Iris pigment epithelial cell (primary cell): ENCODE data around the gene ZNF441.
"Not testable (repeated sequence)": the region's sequence is repeated elsewhere in the genome, so short reads cannot be mapped to it uniquely, and the experiment has no call there.

Experiments
- DNase-seq: peaks from one replicate; pipeline ENCODE4 v3.0.0-alpha.2; 2011; ENCODE audit warnings: low read depth

ZNF441 gene

DNA sequence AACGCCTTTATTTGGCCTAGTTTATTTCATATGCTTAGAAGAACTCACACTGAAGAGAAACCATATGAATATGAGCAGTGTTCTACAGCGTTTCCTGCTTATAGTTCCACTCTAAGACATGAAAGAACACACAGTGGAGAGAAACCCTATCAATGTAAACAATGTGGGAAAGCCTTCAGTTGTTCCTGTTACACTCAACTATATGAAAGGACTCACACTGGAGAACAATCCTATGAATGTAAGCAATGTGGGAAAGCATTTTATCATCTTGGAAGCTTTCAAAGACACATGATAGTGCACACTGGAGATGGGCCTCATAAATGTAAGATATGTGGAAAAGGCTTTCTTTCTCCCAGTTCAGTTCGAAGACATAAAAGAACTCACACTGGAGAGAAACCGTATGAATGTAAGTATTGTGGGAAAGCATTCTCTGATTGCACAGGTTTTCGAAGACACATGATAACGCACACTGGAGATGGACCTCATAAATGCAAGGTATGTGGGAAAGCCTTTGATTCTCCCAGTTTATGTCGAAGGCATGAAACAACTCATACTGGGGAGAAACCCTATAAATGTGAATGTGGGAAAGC is 13.7 kb downstream of the ZNF441 start:
- DNase-seq: no peak

DNA sequence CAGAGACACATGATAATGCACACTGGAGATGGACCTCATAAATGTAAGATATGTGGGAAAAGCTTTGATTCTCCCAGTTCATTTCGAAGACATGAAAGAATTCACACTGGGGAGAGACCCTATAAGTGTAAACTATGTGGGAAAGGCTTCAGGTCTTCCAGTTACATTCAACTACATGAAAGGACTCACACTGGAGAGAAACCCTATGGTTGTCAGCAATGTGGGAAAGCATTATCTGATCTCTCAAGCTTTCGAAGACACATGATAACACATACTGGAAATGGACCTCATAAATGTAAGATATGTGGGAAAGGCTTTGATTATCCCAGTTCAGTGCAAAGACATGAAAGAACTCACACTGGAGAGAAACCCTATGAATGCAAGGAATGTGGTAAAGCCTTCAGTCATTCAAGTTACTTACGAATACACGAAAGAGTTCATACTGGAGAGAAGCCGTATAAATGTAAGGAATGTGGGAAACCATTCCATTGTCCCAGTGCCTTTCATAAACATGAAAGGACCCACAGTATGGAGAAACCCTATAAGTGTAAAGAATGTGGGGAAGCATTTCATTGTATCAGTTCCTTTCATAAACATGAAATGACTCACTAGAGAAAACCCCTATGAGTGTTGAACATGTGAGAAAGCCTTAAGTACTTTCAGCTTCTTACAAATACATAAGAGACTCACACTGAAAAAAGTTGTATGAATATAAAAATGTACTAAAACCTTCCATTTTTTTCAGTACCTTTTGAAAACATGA is 14.7 kb downstream of the ZNF441 start:
- no peak for DNase-seq

DNA sequence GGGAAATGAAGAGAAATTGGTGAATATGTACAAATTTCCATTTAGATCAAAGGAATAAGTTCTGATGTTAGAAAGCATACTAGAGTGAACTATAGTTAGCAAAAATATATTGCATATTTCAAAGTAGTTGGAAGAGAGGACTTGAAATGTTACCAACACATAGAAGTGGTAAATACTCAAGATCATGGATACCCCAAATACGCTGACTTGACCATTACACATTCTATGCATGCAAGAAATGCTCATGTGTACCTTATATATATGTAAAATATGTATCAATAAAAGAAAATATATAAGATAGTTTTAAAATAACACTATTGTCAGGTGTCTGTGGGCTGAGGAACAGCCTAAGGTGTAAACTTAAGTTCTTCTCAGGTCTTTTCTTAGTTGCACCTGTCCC is 17.0 kb downstream of the ZNF441 start:
- no peak for DNase-seq

- no peak for DNase-seq
These were observed 17.6 kb downstream of the ZNF441 start for GRCh38 chr19:11784356-11784755.

GRCh38 chr19:11787536-11787935 is 20.7 kb downstream of the ZNF441 start:
- DNase-seq: no peak

DNA sequence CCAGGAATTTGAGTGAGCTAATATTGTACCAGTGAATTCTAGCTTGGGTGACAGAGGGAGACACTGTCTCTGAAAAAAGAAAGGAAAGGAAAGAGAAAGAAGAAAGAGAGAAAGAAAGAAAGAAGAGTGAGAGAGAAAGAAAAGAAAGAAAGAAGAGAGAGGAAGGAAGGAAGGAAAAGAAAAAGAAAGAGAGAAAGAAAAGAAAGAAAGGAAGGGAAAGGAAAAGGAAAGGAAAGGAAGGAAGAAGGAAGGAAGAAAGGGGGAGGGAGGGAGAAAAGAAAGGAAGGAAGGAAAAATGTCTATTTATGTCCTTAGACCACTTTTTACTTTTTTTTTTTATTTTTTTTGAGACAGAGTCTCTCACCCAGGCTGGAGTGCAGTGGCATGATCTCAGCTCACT is 26.1 kb downstream of the ZNF441 start:
- DNase-seq: no peak

- peak; percentile 78 for DNase-seq
These were observed 30.7 kb downstream of the ZNF441 start for GRCh38 chr19:11797491-11797890.

DNA sequence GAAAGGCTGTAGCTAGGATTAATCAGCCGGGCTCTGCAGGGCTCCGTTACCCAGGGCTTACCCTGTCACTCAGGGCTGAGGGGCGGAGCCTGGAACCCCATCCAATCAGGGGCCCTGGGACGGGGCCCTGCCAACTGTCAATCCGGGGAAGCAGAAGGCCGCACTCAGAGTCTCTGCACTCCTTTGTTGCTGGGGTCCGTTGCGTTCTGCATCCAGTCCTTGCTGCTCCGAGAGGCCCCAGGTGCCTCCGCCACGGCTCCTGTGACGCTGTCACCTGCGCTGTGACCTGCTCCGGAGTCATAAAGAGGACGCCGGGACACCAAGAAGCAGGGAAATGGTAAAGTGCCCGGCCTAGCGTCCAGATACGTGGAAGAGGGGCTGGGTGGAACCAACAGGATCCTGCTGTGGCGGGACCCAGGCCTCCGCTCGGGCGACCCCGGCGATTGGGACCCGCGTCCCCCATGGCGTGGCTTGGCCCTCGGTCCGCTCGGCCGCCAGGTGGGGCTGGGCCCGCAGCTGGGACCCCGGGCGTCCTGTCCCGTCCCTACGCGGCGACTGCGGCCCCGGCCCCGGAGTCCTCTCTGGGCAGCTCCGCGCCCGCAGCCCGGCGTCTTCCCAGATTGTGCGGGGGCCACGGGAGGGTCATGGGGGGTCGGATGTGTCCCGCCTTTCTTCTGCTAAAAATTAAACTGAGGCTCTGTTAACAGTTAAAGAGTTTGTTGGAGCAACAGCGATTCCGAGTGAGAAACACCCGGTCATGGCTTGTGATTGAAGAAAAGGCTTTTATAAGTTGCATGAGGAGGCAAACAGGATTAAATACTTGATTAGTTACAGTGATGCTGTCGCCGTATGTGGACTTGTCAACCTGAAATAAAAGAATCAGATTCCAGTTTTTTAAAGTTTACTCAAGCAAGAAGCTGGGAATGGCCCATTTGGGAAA is 31.9 kb downstream of the ZNF441 start, which contains the start of gene ZNF491:
TSS of gene ZNF491 (plus strand) at position 133 of the 940 bp plus-strand sequence. CDS start 7,431 bp downstream, outside the sequence.
- DNase-seq: peak; percentile 93

- no peak for DNase-seq
These were observed 39.7 kb downstream of the ZNF441 start for GRCh38 chr19:11806354-11807098.

GRCh38 chr19:11807099-11807380 is 40.2 kb downstream of the ZNF441 start:
- DNase-seq: no peak

GRCh38 chr19:11813703-11814028 is 46.9 kb downstream of the ZNF441 start:
- no peak for DNase-seq

GRCh38 chr19:11814029-11814699 is 47.4 kb downstream of the ZNF441 start, which contains the start of gene ZNF440:
Gene ZNF440 (plus strand): TSS chr19:11814273. CDS start chr19:11814448, 175 bp downstream.
- DNase-seq: peak; percentile 94

DNA sequence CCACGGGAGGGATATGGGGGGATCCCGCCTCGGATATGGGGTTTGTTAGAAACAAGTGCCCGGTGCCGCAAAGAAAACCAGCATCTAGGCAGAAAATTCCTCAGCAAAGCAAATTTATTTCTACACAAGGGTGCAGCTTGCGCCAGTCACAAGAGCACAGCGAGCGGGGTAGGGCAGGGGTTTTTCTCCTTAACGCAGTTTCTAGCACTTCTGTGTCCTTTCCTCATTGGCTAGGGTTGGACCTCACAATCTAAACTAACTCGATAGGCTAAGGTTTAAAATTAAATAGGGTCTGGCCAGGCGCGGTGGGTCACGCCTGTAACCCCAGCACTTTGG is 47.9 kb downstream of the ZNF441 start:
- DNase-seq: peak; percentile 51

- DNase-seq: peak; percentile 29
These were observed 54.8 kb downstream of the ZNF441 start for GRCh38 chr19:11821474-11822109.

DNA sequence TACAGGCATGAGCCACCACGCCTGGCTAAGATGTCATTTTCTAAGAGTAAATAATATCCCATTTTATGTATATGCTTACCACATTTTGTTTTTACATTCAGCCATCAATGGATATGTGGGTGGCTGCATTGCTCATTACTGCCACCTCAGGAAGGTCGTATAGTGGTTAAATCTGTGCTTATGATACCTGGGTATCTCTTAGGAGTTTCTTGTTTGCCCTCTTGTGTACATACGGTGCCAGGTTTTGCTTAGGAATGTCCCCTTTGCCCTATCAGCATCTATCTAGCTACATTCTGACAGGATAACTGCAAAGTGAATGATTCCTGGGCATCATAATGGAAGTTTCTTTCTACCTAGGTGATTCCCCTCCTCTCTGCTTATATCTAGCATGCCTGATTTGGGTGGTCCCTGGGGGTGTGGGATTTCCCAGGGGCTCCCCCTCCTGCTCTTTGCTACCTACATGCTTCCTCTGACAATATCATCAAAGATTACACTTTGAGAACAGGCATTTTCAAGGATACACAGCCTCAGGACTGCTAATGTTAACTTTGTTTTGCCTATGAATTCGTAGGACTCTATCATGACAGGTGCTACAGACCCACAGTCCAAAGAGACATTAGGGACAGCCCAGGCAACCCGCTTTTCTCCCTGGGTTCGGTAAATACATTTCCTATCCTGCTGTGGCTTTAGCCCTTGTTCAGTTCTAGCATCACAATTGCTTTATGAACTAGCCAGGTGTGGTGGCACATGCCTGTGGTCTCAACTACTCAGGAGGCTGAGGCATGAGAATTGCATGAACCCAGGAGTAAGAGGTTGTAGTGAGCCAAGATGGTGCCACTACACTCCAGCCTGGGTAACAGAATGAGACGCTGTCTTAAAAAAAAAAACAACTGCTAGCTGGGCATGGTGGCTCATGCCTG is 62.4 kb downstream of the ZNF441 start:
- not testable (repeated sequence) for DNase-seq

GRCh38 chr19:11832253-11832912 is 65.6 kb downstream of the ZNF441 start:
- DNase-seq: peak; percentile 8

DNA sequence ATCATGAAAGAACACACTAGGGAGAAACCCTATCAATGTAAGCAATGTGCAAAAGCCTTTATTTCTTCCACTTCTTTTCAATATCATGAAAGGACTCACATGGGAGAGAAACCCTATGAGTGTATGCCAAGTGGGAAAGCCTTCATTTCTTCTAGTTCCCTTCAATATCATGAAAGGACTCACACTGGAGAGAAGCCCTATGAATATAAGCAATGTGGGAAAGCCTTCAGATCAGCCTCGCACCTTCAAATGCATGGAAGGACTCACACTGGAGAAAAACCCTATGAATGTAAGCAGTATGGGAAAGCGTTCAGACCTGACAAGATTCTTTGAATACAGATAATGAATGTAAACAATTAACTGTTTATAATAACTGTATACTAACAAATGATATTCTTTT is 66.7 kb downstream of the ZNF441 start:
- no peak for DNase-seq
